Fibroblast of lung (primary cell): ENCODE results near the gene PBOV1. TPM values are rescaled to one million over a fixed set of nuclear protein-coding genes. Genes with fewer than 3 reads are reported as not detected.

Experiments used
- DNase-seq, 2 donors: peaks; one replicate each; pipeline versions ENCODE4 v3.0.0 to v3.0.0-alpha.2; 2010; ENCODE audit warnings: low read depth in 2 of 2
- H2AFZ ChIP-seq: 2 replicates; pipeline ENCODE4 v1.5.1; 2012; ENCODE audit warnings: low read length, control low read depth, inconsistent platforms
- H3K27ac ChIP-seq: 2 replicates; pipeline ENCODE4 v1.5.1; 2011; ENCODE audit warnings: low read length, control low read depth; ENCODE audit not compliant: insufficient read depth
- H3K27me3 ChIP-seq: 2 replicates; pipeline ENCODE4 v1.5.1; 2011; ENCODE audit warnings: mild to moderate bottlenecking, low read length; ENCODE audit not compliant: control insufficient read depth, insufficient read depth
- H3K36me3 ChIP-seq: 2 replicates; pipeline ENCODE4 v1.5.1; 2011; ENCODE audit warnings: low read length; ENCODE audit not compliant: control insufficient read depth, insufficient read depth
- H3K4me1 ChIP-seq: 2 replicates; pipeline ENCODE4 v1.5.1; 2011; ENCODE audit warnings: low read length; ENCODE audit not compliant: control insufficient read depth, insufficient read depth; ENCODE audit errors: extremely low read depth
- H3K4me2 ChIP-seq: 2 replicates; pipeline ENCODE4 v1.5.1; 2011; ENCODE audit warnings: low read length, control low read depth; ENCODE audit not compliant: insufficient read depth; ENCODE audit errors: extremely low read depth
- H3K4me3 ChIP-seq, 4 experiments: fragments of 200-600 bp in 1 of 4; sonication (generic) in 1 of 4; replicated peaks in 1 of 4; 2 replicates each; pipeline ENCODE4 v1.5.1; 2011 to 2016; ENCODE audit warnings: low read length in 4 of 4, low read depth in 3 of 4, mild to moderate bottlenecking in 3 of 4, control low read depth in 2 of 4, inconsistent platforms in 1 of 4, mixed read lengths in 1 of 4; ENCODE audit not compliant: insufficient read depth in 1 of 4; ENCODE audit errors: control extremely low read depth in 1 of 4
- H3K79me2 ChIP-seq: 2 replicates; pipeline ENCODE4 v1.5.1; 2012; ENCODE audit warnings: mild to moderate bottlenecking, low read length, inconsistent platforms; ENCODE audit not compliant: control insufficient read depth, insufficient read depth
- H3K9ac ChIP-seq: 2 replicates; pipeline ENCODE4 v1.5.1; 2011; ENCODE audit warnings: mild to moderate bottlenecking, low read length, control low read depth; ENCODE audit not compliant: insufficient read depth
- H3K9me3 ChIP-seq: 2 replicates; pipeline ENCODE4 v1.5.1; 2012; ENCODE audit warnings: low read depth, low read length; ENCODE audit not compliant: control insufficient read depth, insufficient read depth
- H4K20me1 ChIP-seq: 2 replicates; pipeline ENCODE4 v1.5.1; 2011; ENCODE audit warnings: low read length; ENCODE audit not compliant: control insufficient read depth, insufficient read depth; ENCODE audit errors: extremely low read depth
- CTCF ChIP-seq, 2 donors: IDR thresholded peaks in 1 of 2; conservative IDR thresholded peaks in 1 of 2; 1 replicate in 1 of 2; 2 replicates in 1 of 2; pipeline ENCODE4 v1.5.1; 2011 to 2012; ENCODE audit warnings: low read length in 2 of 2, control low read depth in 1 of 2, inconsistent platforms in 1 of 2, low read depth in 1 of 2, mild to moderate bottlenecking in 1 of 2
- EZH2 ChIP-seq: IDR thresholded peaks from 2 replicates; pipeline ENCODE4 v1.5.1; 2012; ENCODE audit warnings: low read length, control low read depth, mild to moderate bottlenecking; ENCODE audit errors: missing control alignments
- polyA plus RNA-seq, 2 donors: library from polyadenylated mRNA; depleted of rRNA in 1 of 2; stranded (reverse) in 1 of 2; unstranded in 1 of 2; fragments of >200 nt; gene quantifications; 2 replicates each; pipeline ENCODE4 v1.2.1, GENCODE V29; 2011 to 2012; ENCODE audit warnings: missing spikeins in 1 of 2
- total RNA-seq: library from RNA; depleted of rRNA; stranded (reverse); fragments of >200 nt; gene quantifications from 2 replicates; pipeline ENCODE4 v1.2.1, GENCODE V29; 2014

PBOV1 gene
- total and polyA plus RNA-seq, 2 donors (not counting 1 experiment from before 2014, with no cell fraction given): not detected

GRCh38 chr6:138248878-138249277 is 30.6 kb upstream of the PBOV1 start:
- Histone ChIP-seq H4K20me1 (no peaks in the 10 kb centered on the region), H3K9me3 (no peaks in the 10 kb centered on the region), H2AFZ (no peak overlapping the region), H3K79me2 (no peaks in the 10 kb centered on the region), H3K4me3 (no peak overlapping the region), H3K4me1 (no peaks in the 10 kb centered on the region), H3K36me3 (no peaks in the 10 kb centered on the region), H3K27ac (no peak overlapping the region), H3K4me2 (no peak overlapping the region), H3K27me3 (no peaks in the 10 kb centered on the region), H3K9ac (no peak overlapping the region)
- TF ChIP-seq EZH2 (no peak), CTCF (conservative IDR thresholded peaks at IDR 0.05 in 1 of 2, IDR thresholded peaks at IDR 0.05 in 1 of 2; ENCODE audit: low read depth in 1 of 2, low read length in 2 of 2) (no peak)
- no peak for DNase-seq

GRCh38 chr6:138248011-138248410 is 29.7 kb upstream of the PBOV1 start:
- Histone ChIP-seq H2AFZ (no peak overlapping the region), H3K9me3 (no peaks in the 10 kb centered on the region), H3K79me2 (no peaks in the 10 kb centered on the region), H3K4me3 (no peak overlapping the region), H3K36me3 (no peaks in the 10 kb centered on the region), H3K9ac (no peak overlapping the region), H3K27me3 (no peaks in the 10 kb centered on the region), H3K4me1 (no peaks in the 10 kb centered on the region), H3K4me2 (no peak overlapping the region), H3K27ac (no peak overlapping the region), H4K20me1 (no peaks in the 10 kb centered on the region)
- no peak for DNase-seq
- no peak for TF ChIP-seq EZH2
- no peak for TF ChIP-seq CTCF (conservative IDR thresholded peaks at IDR 0.05 in 1 of 2, IDR thresholded peaks at IDR 0.05 in 1 of 2; ENCODE audit: low read depth in 1 of 2, low read length in 2 of 2)

- H3K4me3 ChIP-seq: no peak overlapping the region
- no peaks in the 10 kb centered on the region for H4K20me1 ChIP-seq
- H3K27ac ChIP-seq: no peak overlapping the region
- no peaks in the 10 kb centered on the region for H3K36me3 ChIP-seq
- no peaks in the 10 kb centered on the region for H3K9me3 ChIP-seq
- H3K9ac ChIP-seq: no peak overlapping the region
- H3K4me1 ChIP-seq: no peaks in the 10 kb centered on the region
- H2AFZ ChIP-seq: no peak overlapping the region
- TF ChIP-seq EZH2 (no peak), CTCF (conservative IDR thresholded peaks at IDR 0.05 in 1 of 2, IDR thresholded peaks at IDR 0.05 in 1 of 2; ENCODE audit: low read depth in 1 of 2, low read length in 2 of 2) (no peak)
- no peaks in the 10 kb centered on the region for H3K27me3 ChIP-seq
- peak in 1 of 2 donors; percentile 25 for DNase-seq
- no peaks in the 10 kb centered on the region for H3K79me2 ChIP-seq
- no peak overlapping the region for H3K4me2 ChIP-seq
These were observed 28.6 kb upstream of the PBOV1 start for GRCh38 chr6:138246650-138247440.
